Cardiac muscle cell (in vitro differentiated cells and primary cell): ENCODE measurements around the gene PIEZO2. TPM values are rescaled to one million over a fixed set of nuclear protein-coding genes. Genes with fewer than 3 reads are reported as not detected.
"Not testable (repeated sequence)": the region's sequence is repeated elsewhere in the genome, so short reads cannot be mapped to it uniquely, and the experiment has no call there.

Experiments
- DNase-seq, 2 donors: peaks; one replicate each; pipeline versions ENCODE4 v3.0.0 to v3.0.0-alpha.2; 2010 to 2017; ENCODE audit warnings: low read depth in 1 of 2, low spot score in 1 of 2
- H3K27ac ChIP-seq: fragments of 200-600 bp; sonication (generic); 2 replicates; pipeline ENCODE4 v1.5.1; 2016
- H3K27me3 ChIP-seq: fragments of 200-600 bp; sonication (generic); 2 replicates; pipeline ENCODE4 v1.6.0; 2016; ENCODE audit warnings: control low read depth
- H3K36me3 ChIP-seq: fragments of 200-600 bp; sonication (generic); 2 replicates; pipeline ENCODE4 v1.5.1; 2016; ENCODE audit warnings: control low read depth
- H3K4me1 ChIP-seq: fragments of 200-600 bp; sonication (generic); 2 replicates; pipeline ENCODE4 v1.8.1; 2017; ENCODE audit warnings: low read depth, mild to moderate bottlenecking, mixed run types
- H3K4me3 ChIP-seq: fragments of 200-600 bp; sonication (generic); 2 replicates; pipeline ENCODE4 v1.5.1; 2016; ENCODE audit warnings: mild to moderate bottlenecking
- H3K9me3 ChIP-seq: fragments of 200-600 bp; sonication (generic); 2 replicates; pipeline ENCODE4 v1.5.1; 2017; ENCODE audit warnings: low read depth, mild to moderate bottlenecking, control low read depth
- CTCF ChIP-seq: IDR thresholded peaks from 2 replicates; pipeline ENCODE4 v1.5.1; 2012; ENCODE audit warnings: low read depth, mild to moderate bottlenecking, low read length
- polyA plus RNA-seq: library from polyadenylated mRNA; unstranded; fragments of >200 nt; fragmentation: Nextera tagmentation; extraction: Ambion mirVana; gene quantifications from 2 replicates; pipeline ENCODE4 v1.2.1, GENCODE V29; 2016
- total RNA-seq: library from RNA; depleted of rRNA; stranded (reverse); fragments of >200 nt; gene quantifications from 2 replicates; pipeline ENCODE4 v1.2.3, GENCODE V29; 2016

PIEZO2 gene
- total RNA-seq: 0.32 and 0.69 TPM in 2 replicates
- 0.04 and 0.42 TPM in 2 replicates for polyA plus RNA-seq

GRCh38 chr18:11149441-11150270 lies at the start of gene PIEZO2:
Gene PIEZO2 (minus strand): TSS chr18:11149569. CDS start chr18:11148588, 981 bp downstream.
- Histone ChIP-seq H3K4me3 (peak within 1 kb of the TSS; percentile 33), H3K27me3 (peaks cover 81% of the 10 kb centered on the region), H3K4me1 (no peaks in the 10 kb centered on the region), H3K9me3 (no peaks in the 10 kb centered on the region), H3K27ac (no peak within 1 kb of the TSS), H3K36me3 (no peaks in the 10 kb centered on the region)
- DNase-seq: peak; percentile 85 to 88
- TF ChIP-seq CTCF: no peak

DNA sequence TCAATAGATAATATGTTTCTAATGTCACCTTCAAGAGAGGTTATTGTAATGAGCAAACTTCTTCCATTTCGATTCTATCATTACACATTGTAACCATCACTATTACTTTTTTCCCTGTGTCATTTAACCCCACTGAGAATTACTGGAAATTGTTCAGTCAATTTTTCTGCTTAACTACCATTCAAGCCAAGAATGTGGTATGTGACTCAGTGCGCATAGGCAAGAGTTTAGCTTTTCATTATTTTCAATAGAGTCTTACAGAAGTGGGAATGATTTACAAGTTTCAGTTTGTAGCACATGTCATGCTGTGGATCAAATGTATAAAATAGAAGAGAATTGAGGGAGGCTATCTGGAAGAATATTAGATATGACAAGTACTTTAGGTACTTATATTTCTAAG lies 34.3 kb upstream of the PIEZO2 start:
- no peak for TF ChIP-seq CTCF
- no peaks in the 10 kb centered on the region for H3K36me3 ChIP-seq
- H3K27me3 ChIP-seq: no peaks in the 10 kb centered on the region
- H3K27ac ChIP-seq: no peak overlapping the region
- no peaks in the 10 kb centered on the region for H3K9me3 ChIP-seq
- H3K4me1 ChIP-seq: no peaks in the 10 kb centered on the region
- no peak overlapping the region for H3K4me3 ChIP-seq
- no peak for DNase-seq

- H3K27ac ChIP-seq, H3K27me3 ChIP-seq, DNase-seq, H3K4me3 ChIP-seq, H3K9me3 ChIP-seq, H3K4me1 ChIP-seq, H3K36me3 ChIP-seq: not testable (repeated sequence)
These were observed 32.3 kb upstream of the PIEZO2 start for GRCh38 chr18:11181629-11182028.

GRCh38 chr18:11179959-11180519 lies 30.7 kb upstream of the PIEZO2 start:
- Histone ChIP-seq H3K9me3 (no peaks in the 10 kb centered on the region), H3K4me1 (no peaks in the 10 kb centered on the region), H3K4me3 (no peak overlapping the region), H3K36me3 (no peaks in the 10 kb centered on the region), H3K27ac (no peak overlapping the region), H3K27me3 (no peaks in the 10 kb centered on the region)
- no peak for TF ChIP-seq CTCF
- no peak for DNase-seq

DNA sequence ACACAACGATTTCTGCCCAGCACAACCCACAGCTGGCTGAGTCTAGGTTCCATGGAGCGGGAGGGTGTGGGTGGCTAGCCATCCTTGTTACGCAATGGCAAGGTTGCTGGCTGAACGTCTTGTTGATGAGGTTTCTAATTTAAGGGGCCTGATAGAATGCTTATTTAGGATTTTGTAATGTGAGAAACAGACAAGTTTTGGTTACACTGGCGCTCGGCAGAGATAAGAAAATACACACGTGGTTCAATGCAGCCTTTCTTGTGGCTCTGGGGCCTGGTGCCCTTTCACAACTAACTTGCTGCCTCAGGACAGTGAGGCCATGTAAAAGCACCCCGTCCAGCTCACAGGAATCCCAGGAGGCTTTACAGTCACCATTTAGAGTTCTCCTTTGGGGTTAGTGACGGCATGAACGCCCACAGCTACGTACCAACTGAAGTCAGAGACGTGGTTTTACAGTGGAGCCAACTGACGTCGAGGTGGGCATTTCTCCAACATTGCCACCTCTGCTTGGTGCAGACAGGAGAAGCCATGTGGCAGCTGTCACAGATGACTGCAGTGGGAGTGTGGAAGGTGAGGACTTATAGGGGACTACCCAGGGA lies 29.7 kb upstream of the PIEZO2 start:
- Histone ChIP-seq H3K4me1 (no peaks in the 10 kb centered on the region), H3K4me3 (no peak overlapping the region), H3K27me3 (no peaks in the 10 kb centered on the region), H3K36me3 (no peaks in the 10 kb centered on the region), H3K27ac (no peak overlapping the region), H3K9me3 (no peaks in the 10 kb centered on the region)
- peak in 1 of 2 donors; percentile 84 for DNase-seq
- no peak for TF ChIP-seq CTCF

- no peaks in the 10 kb centered on the region for H3K27me3 ChIP-seq
- TF ChIP-seq CTCF: no peak
- H3K4me3 ChIP-seq: no peak overlapping the region
- no peak for DNase-seq
- no peak overlapping the region for H3K27ac ChIP-seq
- H3K4me1 ChIP-seq: no peaks in the 10 kb centered on the region
- no peaks in the 10 kb centered on the region for H3K9me3 ChIP-seq
- H3K36me3 ChIP-seq: no peaks in the 10 kb centered on the region
These were observed 28.0 kb upstream of the PIEZO2 start for GRCh38 chr18:11177382-11177781.
